ENCODE data around the gene ARHGAP26.

The ARHGAP26 gene

DNA sequence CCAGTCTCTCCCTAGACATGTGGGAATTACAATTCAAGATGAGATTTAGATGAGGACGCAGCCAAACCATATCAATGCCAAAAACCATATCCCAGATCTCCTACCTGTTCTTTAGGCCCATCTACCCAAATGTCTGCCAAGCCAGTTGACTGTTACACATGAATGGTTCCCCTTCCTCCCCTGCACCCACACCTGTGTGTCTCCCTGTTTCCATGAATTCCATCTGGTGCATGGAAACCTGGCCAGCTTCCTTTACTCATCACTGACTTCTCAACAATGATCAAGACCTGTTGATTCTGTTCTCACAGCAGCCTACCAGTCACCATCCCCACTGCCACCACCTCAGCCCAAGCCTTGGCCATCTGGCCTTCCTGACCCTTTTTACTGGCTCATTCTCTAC is 410.6 kb downstream of the ARHGAP26 start:
- DNase-seq: no peak

DNA sequence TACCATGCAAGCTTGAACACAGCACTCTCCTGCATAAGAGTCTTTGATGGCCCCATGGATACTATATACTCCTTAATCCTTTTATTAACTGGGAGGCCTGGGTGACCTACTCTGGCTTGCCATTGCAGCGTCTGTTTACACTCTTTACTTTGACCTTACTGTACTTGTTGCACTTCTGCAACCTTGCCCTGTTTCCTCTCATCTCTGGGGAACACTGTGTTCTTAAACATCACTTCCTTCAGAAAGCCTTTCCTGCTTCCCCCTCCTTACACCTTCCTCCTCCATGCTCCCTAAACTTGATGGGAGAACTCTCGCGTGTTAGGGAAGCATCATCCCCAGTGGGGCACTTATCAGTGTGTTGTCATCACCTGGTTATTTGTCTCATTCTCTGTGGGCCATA is 411.0 kb downstream of the ARHGAP26 start:
- no peak for DNase-seq

DNA sequence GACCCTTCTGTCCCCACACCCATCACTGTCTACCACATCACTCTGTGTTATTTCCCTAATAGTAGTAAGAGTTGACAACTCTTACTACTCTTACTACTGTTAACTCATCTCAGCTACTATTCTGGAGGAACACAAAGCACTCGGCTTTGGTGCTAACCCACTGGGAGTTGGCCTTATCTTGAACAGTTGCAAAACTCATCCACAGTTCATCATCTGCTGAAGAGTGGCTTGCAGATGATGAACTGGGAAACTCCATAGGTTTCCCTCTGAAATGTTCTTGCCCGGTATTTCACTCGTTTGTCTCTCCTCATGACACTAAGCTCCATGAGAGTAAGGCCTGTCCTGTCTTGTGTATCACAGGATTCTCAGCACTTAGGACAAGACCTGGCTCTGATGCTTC is 411.9 kb downstream of the ARHGAP26 start:
- no peak for DNase-seq

DNA sequence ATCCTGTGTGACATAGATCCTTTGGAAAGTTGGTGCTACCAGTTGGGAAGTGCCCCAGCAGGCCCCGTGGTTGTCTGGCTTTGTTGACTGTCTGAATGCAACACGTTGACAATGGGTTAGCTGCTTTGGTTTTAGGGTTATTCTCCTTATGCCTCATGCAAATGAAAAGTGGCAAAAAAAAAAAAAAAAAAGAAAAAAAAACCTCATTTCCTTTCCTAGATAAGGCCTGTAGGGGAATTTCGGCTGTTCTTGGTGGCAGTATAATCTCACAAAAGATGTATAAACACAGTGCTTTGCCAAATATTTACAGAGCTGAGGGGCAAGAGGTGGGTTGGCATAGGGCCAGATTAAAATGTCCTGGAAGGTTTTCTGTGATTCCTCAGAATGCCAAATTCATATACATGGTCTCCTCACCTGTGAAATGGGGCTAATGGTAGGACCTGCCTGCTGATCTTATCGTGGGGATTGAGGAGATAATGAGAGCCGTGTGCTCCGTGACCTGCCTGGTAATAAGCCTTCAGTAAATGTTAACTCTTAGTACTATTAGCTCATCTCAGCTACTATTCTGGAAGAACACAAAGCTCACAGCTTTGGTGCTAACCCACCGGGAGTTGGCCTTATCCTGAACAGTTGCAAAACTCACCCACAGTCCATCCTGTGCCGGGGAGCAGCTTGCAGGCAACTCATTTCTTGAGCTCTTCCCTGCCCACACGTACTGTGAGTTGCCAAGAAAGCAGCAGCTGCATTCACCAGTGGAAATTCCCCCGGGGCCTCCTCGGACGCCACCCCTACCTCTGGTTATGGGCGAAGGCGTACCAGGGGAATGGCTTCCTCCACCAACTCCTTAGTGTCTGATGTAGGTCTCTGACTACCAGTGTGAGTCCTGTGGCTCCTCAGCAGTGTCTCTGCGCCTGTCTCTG is 413.0 kb downstream of the ARHGAP26 start:
- DNase-seq: no peak

DNA sequence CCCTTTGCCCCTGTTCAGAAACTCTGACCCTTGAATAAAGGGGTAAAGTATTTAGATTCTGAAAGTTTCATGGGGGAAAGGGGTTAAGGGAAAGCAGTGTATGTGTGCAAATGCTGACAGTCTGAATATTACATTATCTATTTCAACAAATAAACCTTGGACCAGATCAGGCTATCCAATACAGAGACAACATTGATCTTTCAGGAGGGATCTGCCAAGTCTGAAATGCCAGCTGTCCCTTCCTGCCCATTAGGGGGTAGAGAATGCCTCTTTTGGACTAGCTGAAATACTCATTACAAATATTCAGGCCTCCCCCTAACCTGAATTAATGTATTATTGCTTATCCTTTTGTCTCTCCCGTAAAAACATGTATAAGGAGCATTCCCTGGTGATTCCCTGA is 413.8 kb downstream of the ARHGAP26 start:
- DNase-seq: no peak

DNA sequence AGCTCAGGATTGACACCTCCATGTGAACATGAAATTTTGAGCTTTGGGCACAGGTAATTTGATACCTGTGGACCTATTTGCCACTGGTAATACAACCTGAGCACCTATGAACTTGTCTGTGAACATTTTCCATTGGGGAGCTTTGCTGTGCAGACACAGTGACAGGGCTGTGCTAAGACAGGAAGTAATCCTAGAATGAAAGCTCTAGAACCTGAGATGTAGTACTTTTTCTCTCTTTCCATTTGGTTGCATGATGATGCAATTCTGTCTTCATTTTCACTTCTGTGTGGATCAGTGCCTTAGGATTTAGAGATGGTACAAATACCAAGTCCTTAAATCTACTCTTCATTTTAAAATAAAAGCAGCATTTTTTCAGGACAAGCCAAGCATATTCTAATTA is 416.4 kb downstream of the ARHGAP26 start:
- no peak for DNase-seq

DNA sequence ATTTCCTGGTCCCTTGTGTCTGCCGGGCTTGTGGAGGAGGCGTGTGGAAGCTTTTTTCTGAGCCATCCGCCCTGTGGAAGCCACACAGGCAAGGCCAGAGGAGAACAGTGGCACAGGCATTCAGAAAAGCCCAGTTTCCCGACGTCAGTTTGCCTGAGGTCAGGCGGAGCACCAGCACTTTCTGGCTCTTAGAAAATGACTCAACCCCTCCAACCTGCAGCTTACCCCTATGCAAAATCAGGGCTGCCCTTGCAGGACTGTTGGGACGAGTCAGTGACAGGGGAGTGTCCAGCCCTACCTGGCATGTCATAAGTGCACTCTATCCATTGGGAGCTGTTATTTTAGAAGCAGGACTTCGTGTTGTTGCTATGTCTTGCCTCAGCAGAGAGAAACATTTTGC is 417.3 kb downstream of the ARHGAP26 start:
- DNase-seq: no peak

- DNase-seq: no peak
Measured at GRCh38 chr5:143188083-143188482, 417.9 kb downstream of the ARHGAP26 start.

DNA sequence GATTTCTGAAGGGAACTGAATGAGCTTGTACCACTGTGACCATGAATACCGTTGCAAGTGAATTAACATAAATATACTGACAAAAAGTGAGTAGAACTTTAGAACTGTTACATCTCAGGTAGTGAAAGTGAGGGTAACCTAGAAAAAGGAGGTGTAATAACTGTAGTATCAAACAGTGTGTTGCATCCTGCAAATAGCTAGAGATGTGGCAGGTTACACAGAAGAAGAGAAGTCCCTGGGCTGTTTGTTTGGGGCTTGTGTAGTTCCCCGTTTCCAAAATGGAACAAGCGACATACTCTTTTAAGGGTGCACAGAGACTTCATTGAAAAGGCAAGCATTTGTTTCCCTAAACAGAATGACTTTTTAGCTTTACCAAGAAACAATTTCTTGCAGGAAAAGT is 418.5 kb downstream of the ARHGAP26 start:
- DNase-seq: no peak

DNA sequence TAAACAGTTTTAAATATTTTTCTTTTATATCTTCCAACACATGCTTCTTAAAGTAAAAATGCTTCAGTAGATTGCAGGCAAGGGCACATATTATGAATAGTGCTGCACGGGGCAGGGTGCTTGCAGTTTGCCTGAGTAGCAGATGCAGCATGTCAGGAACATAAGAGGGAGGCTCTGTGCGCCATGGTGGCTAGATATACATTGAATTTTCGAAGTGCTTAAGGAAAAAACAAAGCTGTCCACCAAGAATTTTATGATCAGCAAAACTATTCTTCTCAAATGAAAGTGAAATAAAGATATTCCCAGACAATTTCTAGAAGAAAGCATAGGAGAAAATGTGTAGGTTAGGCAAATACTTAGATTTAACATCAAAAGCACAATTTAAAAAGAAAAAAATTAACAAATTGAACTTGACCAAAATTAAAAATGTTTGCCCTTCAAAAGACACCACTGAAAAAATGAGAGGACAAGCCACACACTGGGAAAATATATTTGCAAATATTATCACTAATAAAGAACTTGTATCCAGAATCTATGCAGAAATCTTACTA is 420.2 kb downstream of the ARHGAP26 start:
- DNase-seq: no peak

DNA sequence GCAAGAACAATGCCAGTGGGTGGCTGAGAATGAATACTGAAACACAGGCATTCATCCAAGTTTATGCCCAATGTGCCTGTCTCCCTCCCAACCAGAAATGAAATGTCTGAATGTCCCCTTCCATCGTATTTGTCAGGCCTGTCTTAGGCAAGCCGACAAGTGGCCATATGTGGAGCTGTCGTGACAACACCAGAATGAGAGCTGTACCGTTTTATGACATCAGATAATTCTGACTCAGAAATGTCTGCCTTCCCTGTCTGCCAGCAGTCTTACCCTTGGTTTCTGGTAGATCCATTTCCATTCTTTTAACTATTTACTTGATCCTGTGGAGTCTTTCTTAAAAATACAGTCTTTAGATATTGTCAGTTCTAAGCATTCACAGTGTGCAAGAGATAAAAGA is 421.5 kb downstream of the ARHGAP26 start:
- DNase-seq: no peak

DNA sequence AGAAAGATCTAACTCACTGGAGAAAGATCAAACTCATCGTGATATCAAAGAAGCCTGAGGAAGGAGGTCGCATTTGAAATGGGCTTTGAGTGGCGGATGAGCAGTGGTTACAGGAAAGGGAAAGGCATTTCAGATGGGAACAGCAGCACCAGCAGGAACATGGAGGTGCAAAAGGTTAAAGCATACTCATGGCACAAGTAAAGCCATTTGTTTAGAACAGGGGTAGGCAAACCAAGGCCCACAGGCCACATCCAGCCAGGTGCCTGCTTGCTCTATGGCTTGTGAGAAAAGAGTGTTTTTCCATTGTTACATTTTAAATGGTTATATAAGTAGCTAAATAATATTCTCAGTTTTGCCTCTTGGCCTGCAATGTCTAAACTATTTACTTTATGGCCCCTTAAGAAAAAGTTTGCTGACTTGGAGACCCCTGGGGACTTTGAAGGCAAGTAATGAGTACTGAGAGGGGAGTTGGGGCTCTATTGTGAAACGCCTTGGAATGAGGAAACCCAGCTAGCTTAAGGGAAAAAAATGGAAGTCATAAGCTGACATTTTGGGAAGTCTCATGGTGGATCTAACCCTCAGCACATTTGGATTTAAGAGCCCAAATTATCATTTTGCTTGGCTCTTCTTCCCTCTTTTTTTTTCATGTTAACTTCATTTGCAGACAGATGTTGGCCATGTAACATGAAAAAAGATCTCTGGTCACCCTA is 422.2 kb downstream of the ARHGAP26 start:
- DNase-seq: no peak

- no peak for DNase-seq
Measured at GRCh38 chr5:143194206-143194605, 424.0 kb downstream of the ARHGAP26 start.

- DNase-seq: no peak
Measured at GRCh38 chr5:143194713-143195112, 424.5 kb downstream of the ARHGAP26 start.

DNA sequence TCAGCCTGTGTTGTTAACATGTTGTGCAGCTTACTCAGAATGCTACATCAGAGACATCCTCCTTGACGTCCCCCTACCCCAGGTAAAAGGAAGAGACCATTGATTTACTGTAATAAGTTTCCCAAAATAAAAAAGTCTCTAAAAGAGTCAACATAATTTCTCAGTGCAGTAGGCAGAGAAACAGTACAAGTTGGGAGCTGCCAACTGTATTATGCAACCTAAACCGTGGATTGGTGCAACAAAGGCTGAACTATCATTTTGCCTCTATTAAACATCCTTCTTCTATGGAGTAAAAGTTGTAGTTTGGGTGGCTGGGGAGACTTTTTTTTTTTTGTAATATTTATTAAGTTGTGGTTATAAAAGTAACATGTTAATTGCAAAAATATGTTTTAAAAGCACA is 425.3 kb downstream of the ARHGAP26 start:
- no peak for DNase-seq

DNA sequence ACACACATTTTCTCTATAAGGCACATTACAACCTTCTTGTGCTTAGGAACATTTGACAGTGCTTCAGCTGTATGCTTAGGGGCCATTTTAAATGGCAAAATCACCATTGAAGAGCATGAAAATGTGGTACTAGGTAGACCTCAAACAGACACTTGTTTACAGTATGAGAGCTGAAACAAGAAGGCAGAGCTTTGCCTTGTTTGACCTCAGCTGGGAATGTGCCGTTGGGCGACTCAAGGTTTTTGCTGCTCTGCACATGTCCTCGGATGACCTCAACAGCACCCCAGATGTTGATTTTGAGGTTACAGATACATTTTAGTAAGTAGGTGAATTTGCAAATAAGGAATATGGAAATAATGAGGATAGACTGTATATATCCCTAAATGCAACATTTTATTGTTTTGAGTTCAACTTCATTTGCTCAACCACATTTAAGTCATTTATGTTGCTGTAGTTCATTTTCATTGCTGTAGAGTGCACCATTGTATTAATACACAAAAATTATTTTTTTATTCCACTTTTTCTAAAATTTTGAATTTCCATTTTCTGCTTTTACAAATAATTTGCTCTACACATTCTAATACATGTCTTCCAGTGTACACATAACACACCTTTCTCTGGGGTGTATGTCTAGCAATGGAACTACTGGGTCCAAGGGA is 426.6 kb downstream of the ARHGAP26 start:
- peak in 1 of 2 experiments; percentile 13 for DNase-seq

DNA sequence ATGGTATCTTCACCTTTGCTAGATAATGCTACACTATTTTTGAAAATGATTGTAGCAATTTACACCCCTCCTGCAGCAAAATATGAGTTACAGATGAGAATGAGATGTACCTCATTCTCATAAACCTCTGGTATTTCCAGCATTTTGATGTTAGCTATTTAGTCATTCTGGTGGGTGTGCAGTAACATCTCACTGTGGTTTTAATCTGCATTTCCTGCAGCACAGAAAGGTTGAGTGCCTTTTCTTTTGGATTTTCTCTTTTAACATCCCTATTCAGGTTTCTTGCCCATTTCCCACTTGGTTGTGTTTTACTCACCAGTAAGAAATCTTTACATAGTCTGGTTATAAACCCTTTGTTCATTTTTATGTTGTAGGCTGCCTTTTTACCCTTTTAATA is 427.1 kb downstream of the ARHGAP26 start:
- no peak for DNase-seq

- no peak for DNase-seq
Measured at GRCh38 chr5:143198332-143198731, 428.2 kb downstream of the ARHGAP26 start.

GRCh38 chr5:143199161-143199560 is 429.0 kb downstream of the ARHGAP26 start:
- no peak for DNase-seq

GRCh38 chr5:143199843-143200242 is 429.7 kb downstream of the ARHGAP26 start:
- no peak for DNase-seq

GRCh38 chr5:143200781-143201398 is 430.7 kb downstream of the ARHGAP26 start:
- DNase-seq: no peak

DNA sequence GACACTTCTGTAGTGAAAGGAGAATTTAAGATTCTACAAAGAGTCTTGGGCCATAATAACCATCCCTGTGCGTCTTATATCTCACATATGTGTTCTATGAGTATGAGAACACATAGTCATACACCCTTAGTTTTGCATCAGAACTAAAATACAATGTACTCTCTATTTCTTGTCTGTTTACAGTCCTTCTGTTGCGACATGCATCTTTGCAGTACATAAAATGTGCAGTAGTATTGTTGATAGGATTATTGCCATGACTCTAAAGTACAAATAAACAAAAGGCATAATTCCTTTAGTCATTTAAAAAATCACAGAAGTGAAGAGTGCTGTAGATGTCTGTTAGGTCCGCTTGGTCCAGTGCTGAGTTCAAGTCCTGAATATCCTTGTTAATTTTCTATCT is 431.4 kb downstream of the ARHGAP26 start:
- DNase-seq: no peak

Measured in SW 1271 (cell line).